D341Med (cell line): Measurements from ENCODE around the gene EGFL7.
A peak's percentile ranks its signal among the peaks of the same experiment; 100 is the strongest.

Source experiments
- DNase-seq: peaks from one replicate; pipeline ENCODE4 v3.0.0; 2012; ENCODE audit warnings: low spot score

Gene EGFL7

GRCh38 chr9:136644343-136644592 lies 18.4 kb upstream of the EGFL7 start:
- DNase-seq, result no peak

- DNase-seq, result peak; percentile 96
These were observed 17.9 kb upstream of the EGFL7 start for GRCh38 chr9:136644593-136645351.

DNA sequence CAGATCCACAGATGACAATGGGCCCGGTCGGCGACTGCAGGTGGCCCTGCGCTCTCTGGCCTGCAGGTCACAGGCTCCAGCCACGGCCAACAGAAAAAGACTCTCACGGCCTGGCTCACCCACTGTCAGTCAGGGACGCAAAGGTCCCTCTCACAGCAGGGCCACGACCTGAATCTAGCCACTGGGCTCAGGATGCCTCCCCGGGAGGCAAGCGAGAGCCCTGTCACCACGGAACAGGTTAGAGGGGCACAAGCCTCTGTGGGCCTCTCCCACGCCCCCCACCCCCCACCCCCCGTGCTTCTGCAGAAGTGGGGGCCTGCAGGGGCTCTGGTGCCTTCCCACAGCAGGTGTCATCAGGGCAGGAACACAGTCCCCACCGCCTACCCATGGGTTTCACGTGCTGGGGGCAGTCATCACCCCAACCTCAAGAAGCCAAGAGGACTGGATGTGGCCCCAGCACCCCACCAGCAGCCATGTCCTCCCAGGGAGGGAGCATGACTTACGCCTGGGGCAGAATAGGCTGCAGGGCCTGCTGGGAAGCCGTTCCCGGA lies 17.3 kb upstream of the EGFL7 start:
- DNase-seq, result no peak

GRCh38 chr9:136645903-136646754 lies 16.6 kb upstream of the EGFL7 start:
- DNase-seq, result no peak

DNA sequence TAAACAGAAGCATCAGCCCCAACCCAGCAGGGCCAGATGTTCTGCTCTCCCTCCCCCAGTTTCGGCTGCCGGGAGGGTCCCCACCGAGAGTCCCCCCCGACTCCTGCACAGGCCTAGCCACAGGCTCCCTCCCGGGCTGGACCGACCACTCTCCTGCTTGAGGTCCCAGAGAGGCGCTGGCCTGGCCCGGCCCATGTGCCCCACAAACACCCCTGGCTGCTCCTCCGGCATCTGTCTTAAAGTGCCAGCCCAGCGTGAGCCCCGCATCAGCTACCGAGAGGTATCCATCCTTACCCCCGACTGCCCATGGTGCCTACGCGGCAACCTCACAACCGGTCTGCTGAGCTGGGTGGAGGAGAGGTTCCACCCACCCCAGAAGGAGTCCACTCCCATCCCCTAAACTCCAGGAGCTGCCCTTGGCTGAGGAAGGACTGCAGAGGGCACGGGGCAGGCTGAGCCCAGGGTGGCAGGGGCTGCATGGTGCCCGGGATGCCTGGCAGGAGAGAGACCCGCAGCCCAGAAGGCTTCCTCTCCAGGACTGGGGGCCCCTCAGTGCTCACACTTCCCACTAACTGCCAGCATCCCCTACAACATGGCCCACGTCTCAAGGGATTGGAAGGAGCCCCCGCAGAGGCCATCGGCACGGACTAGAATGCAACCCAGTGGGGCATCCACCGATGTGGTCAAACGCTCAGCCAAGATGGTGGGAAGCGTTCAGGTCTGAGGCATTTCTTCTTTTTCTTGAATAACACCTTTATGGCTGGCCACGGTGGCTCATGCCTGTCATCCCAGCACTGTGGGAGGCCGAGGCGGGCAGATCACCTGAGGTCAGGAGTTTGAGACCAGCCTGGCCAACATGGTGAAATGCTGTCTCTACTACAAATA lies 15.6 kb upstream of the EGFL7 start:
- no peak for DNase-seq

GRCh38 chr9:136648751-136649150 lies 14.0 kb upstream of the EGFL7 start:
- no peak for DNase-seq

DNA sequence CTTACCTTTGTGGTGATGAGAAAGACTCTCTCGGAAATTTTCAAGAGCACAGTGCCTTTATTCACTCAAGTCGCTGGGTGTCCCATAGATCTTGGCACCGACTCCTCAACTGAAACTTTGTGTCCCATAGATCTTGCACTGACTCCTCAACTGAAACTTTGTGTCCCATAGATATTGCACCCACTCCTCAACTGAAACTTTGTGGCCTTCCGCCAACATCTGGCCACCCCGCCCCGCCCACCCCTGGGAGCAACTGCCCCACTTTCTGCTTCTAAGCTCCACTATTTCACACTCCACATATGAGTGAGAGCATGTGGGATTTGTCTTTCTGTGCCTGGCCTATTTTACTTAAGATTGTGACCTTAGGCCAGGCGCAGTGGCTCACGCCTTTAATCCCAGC lies 12.7 kb upstream of the EGFL7 start:
- no peak for DNase-seq

DNA sequence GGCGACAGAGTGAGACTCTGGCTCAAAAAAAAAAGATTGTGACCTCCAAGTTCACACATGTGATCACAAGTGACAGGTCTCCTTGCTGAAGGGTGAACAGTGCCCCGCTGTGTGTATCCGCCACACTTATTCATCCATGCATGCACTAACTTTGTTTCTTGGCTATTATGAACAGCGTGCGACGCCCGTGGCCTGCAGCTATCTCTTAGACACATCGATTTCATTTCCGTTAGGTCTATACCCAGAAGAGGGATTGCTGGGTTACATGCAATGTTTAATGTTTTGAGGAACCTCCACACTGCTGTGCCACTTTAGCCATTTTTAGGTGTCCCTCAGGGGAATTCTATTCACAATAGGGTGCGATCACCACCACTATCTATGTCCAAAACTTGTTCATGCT lies 12.1 kb upstream of the EGFL7 start:
- DNase-seq, result no peak

GRCh38 chr9:136651860-136652259 lies 10.9 kb upstream of the EGFL7 start:
- no peak for DNase-seq

GRCh38 chr9:136653323-136654079 lies 9.2 kb upstream of the EGFL7 start:
- no peak for DNase-seq

DNA sequence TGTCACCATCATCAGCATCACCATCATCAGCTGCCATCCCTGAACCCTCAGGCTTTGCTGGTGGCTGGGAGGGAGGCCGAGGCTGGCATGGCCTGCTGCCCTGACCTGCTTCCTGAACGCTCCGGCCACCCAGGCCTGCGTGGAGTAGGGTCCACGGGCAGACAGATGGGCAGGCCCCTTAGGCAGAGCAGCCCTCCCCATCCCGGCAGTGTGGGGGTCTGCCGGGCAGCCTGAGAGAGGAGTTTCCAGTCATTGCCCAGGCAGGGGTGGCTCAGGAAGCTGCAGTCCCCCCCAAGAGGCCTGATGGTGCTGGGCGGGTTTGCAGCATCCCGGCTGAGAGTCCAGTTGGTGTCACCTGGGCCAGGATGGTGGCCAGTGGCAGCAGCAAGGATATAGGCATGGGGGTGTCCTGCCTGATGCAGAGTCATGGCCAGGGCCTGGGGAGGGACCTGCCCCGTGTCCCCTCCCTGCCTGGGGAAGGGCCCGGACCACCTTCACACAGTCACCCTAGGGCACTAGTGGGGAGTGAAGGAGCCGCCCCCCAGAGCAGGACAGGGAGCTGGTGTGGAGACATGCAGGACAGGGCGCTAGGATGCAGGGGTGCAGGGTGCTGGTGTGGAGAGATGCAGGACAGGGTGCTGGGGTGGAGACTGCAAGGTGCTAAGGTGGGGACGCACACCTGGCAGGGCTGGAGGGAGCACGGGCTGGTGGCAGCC lies 7.7 kb upstream of the EGFL7 start:
- no peak for DNase-seq

DNA sequence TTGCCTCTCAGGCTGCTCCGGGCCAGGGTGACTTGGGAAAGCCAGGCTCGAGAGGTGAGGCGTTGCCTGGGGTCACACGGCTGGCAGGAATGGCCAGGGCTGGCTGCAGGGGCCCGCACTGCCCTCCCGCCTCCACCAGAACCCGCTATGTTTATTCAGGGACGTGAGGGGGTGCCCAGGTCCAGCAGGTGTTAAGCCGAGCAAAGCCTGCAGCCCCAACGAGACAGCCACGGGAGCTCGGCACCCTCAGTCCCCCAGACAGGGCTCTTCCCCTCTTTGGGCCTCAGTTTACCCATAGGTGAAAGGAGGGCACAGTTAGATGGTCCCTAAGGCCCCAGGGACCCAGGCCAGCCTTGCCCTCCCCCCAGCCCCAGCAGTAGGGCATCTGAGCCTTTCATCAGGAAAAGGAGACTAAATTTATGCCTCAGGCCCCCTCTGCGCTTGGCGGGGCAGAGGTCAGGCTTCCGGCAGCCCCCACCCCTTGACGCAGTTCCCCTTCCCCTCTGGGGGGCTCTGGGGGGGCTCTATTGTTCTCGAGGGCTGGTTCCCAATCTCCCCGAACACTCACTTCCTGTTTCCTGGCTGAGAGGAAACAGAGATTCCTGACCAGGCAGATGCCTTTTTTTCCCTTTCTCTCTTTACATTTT lies 7.1 kb upstream of the EGFL7 start:
- DNase-seq, result no peak

DNA sequence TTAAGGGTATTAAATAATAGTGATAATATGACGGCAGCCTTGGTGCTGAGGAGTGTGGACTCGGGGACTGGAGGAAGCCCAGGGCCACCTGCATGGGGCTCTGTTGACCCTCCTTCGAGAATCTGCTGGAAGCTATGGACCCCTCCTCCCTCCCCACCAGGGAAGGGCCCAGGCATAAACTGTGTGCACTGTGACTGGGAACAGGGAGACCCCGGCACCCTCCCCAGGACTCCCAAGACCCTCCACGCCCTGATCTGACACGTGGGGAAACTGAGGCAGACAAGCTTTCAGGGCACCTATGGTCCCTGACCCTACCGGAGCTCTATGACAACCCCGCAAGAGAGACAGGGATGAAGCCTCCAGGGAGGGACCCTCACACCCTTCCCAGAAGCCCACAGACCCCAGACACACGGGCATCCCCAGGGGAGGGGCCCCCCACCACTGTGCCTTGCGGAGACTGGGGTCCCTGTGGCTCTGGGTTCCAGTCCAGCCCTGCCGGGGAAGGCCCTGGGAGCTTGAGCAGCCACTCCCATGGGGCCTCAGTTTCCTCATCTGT lies 6.5 kb upstream of the EGFL7 start:
- DNase-seq, result no peak

DNA sequence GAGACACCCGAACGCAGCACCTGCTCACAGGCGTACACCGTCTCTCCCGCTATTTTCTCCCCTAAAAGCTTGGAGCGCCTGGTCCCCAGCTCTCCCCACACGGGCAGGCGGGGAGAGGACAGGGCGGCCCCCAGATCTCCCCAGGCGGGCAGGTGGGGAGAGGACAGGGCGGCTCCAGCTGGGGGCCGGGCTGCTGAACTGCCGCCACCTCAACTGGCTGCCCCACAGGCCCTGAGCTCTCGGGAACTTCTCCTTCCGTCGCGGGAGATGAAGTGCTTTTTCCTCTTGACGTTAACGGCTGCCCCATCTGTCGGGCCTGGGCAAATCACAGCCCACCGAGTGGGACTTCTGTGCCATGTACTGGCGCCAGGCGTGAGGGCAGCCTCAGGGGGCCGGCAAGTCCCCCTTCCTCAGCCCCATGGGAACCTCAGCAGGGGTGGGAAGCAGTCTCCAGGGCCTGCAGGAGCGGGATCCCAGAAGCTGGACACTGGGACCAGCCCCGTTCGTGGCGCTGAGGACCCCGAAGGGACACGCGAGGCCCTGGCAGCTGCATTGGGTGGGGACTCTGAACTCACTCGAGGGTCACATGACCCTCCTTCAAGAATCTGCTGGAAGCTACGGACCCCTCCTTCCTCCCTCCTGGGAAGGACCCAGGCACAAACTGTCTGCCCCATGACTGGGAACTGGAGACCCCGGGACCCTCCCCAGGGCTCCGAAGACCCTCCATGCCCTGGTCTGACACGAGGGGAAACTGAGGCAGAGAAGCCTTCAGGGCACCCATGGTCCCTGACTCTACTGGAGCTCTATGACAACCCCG lies 5.7 kb upstream of the EGFL7 start:
- no peak for DNase-seq

- DNase-seq, result no peak
These were observed 4.5 kb upstream of the EGFL7 start for GRCh38 chr9:136657974-136658848.

- DNase-seq, result no peak
These were observed 3.7 kb upstream of the EGFL7 start for GRCh38 chr9:136658849-136659535.
